Thyroid gland (tissue), 4 donors: ENCODE results near the gene ISM1. TPM values are rescaled to one million over a fixed set of nuclear protein-coding genes. Genes with fewer than 3 reads are reported as not detected.

Source experiments
- DNase-seq, 2 donors: peaks; one replicate each; pipeline ENCODE4 v3.0.0-alpha.2; 2019
- H3K27ac ChIP-seq, 3 donors: fragments of 200-600 bp; sonication (generic); 1 replicate in 2 of 3; 2 replicates in 1 of 3; pipeline ENCODE4 v1.5.1; 2016 to 2019; ENCODE audit warnings: mild to moderate bottlenecking in 1 of 3, moderate library complexity in 1 of 3
- H3K27me3 ChIP-seq: fragments of 200-600 bp; sonication (generic); one replicate; pipeline ENCODE4 v1.5.1; 2019
- H3K36me3 ChIP-seq, 2 donors: fragments of 200-600 bp; sonication (generic); one replicate each; pipeline ENCODE4 v1.5.1; 2016 to 2019
- H3K4me1 ChIP-seq, 2 donors: fragments of 200-600 bp; sonication (generic); one replicate each; pipeline ENCODE4 v1.5.1; 2017 to 2019
- H3K4me3 ChIP-seq, 3 donors: fragments of 200-600 bp; sonication (generic); replicated peaks in 1 of 3; 1 replicate in 2 of 3; 2 replicates in 1 of 3; pipeline ENCODE4 v1.5.1; 2016; ENCODE audit warnings: mild to moderate bottlenecking in 1 of 3
- H3K9me3 ChIP-seq: fragments of 200-600 bp; sonication (generic); one replicate; pipeline ENCODE4 v1.5.1; 2017
- CTCF ChIP-seq, 6 experiments: fragments of 200-600 bp in 3 of 6; fragments of 450-650 bp in 3 of 6; sonication (generic) in 3 of 6; IDR thresholded peaks; one replicate each; pipeline ENCODE4 v1.5.1; 2016 to 2019; ENCODE audit warnings: antibody characterized with exemption in 6 of 6, mild to moderate bottlenecking in 2 of 6, inconsistent platforms in 1 of 6, moderate library complexity in 1 of 6
- POLR2A ChIP-seq, 2 donors: fragments of 450-650 bp; IDR thresholded peaks; one replicate each; pipeline ENCODE4 v1.6.1; 2017; ENCODE audit warnings: antibody characterized with exemption in 2 of 2, mild to moderate bottlenecking in 2 of 2, moderate library complexity in 1 of 2
- whole genome bisulfite sequencing, 2 donors: methylation state at CpG; one replicate each; pipeline ENCODE4 v1.1.5; 2017; 5-methylcytosine and 5-hydroxymethylcytosine counted together
- intact Hi-C: fragments of 100-400 bp; cut with DNase I; formaldehyde crosslinking; loops from one replicate; pipeline ENCODE4 v1.15.1; 2023
- total RNA-seq, 4 donors: library from RNA; depleted of rRNA; stranded (reverse); fragments of >200 nt; gene quantifications; one replicate each; pipeline ENCODE4 v1.2.3, GENCODE V29; 2016

The ISM1 gene
- total RNA-seq, 4 donors from 2014 or later: 77.5 to 98.4 (median 83.7) TPM

DNA sequence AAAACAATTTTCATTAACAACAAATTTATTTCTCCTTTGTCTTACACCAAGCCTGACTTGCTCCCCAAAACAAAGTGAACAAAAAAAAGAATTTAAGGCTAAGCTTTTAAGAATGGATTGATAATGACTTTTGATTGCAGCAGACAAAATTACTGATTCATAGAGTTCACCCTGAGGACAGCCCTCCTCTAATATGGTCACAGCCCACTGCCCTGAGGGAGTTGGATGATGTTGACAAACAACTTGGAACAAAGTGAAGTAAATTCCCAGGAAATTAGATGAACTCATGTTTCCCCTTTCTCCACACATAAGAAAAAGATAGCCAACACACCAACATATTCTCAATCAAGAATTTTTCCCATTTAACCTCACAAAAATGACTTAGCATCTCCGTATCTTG lies 7.7 kb upstream of the ISM1 start:
- Histone ChIP-seq H3K27ac (no peak overlapping the region), H3K4me3 (no peak overlapping the region), H3K4me1 (no peaks in the 10 kb centered on the region), H3K9me3 (no peaks in the 10 kb centered on the region), H3K36me3 (no peaks in the 10 kb centered on the region), H3K27me3 (no peaks in the 10 kb centered on the region)
- intact Hi-C loops: no loop called here
- no peak for DNase-seq
- no peak for TF ChIP-seq CTCF (IDR thresholded peaks at IDR 0.05)
- WGBS, 2 donors: 87 to 89% methylated on average over 1 of the region's 1 CpG

- no peaks in the 10 kb centered on the region for H3K9me3 ChIP-seq
- no peak overlapping the region for H3K27ac ChIP-seq
- no peak overlapping the region for H3K4me3 ChIP-seq
- no peaks in the 10 kb centered on the region for H3K36me3 ChIP-seq
- H3K4me1 ChIP-seq: peaks cover 4% of the 10 kb centered on the region in 2 donors
- H3K27me3 ChIP-seq: no peaks in the 10 kb centered on the region
- intact Hi-C loops: no loop called here
- TF ChIP-seq CTCF (IDR thresholded peaks at IDR 0.05): no peak
- no peak for DNase-seq
- WGBS, 2 donors: 62 to 70% methylated on average over 1 of the region's 1 CpG
Measured at GRCh38 chr20:13216533-13216932, 4.5 kb upstream of the ISM1 start.

DNA sequence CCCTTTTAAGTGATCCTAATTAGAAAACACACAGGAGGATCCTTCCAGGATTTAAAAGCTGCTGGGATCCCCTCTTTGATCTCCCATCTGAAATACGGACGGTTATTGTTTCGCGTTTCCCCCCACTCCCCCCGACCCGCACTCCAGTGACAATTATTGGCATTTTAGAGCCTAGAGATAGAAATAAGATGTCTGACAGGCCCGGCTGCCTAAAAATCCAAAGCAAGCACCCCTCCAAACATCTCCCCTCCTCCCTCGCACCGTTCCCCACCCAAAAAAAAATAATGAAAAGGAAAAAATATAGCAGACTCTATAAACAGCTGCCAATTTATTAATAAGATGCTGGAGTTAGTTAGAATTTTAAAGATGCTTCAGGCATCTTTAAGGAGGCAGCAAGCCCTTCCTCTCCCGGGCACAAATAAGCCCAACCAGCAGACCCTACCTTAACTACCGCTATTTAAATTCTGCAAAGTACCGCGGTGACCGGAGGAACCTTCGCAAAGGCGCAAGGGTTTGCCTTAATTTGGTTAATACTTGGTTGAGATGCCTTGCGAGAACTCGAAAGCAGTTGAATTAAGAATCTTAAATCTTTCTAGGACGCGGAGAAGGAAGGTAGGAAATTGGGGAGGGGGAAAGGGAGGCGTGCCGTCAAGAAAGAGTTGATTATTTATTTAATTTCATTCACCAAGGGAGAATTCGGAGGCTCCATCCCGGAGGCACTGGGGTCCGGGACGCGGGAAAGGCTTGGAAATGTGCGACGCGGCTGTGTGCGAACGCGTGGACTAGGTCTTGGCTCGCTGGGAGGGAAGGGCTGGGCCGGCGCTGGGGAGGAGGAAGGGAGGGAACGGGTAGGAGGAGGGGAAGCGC lies 1.5 kb upstream of the ISM1 start:
- TF ChIP-seq CTCF (IDR thresholded peaks at IDR 0.05) (no peak), POLR2A (IDR thresholded peaks at IDR 0.05) (no peak)
- H3K4me1 ChIP-seq: peaks cover 8 to 9% of the 10 kb centered on the region in 2 donors
- H3K27ac ChIP-seq: peak overlapping the region in 2 of 3 donors; percentile 89 to 92
- H3K27me3 ChIP-seq: no peaks in the 10 kb centered on the region
- DNase-seq: no peak
- peak overlapping the region in 1 of 3 donors; percentile 58 for H3K4me3 ChIP-seq
- 35 to 36% methylated on average over 38 of the region's 38 CpGs for WGBS, 2 donors
- no peaks in the 10 kb centered on the region for H3K9me3 ChIP-seq
- intact Hi-C loops: no loop called here
- H3K36me3 ChIP-seq: no peaks in the 10 kb centered on the region

GRCh38 chr20:13220194-13220903 lies 725 bp upstream of the ISM1 start:
- Histone ChIP-seq H3K4me3 (peak overlapping the region; percentile 13 to 77 (median 58)), H3K4me1 (peaks cover 8 to 9% of the 10 kb centered on the region in 2 donors), H3K36me3 (no peaks in the 10 kb centered on the region), H3K9me3 (no peaks in the 10 kb centered on the region), H3K27ac (peak overlapping the region; percentile 84 to 92 (median 89)), H3K27me3 (no peaks in the 10 kb centered on the region)
- TF ChIP-seq POLR2A (IDR thresholded peaks at IDR 0.05) (peak; percentile 88 to 95), CTCF (IDR thresholded peaks at IDR 0.05) (peak in 1 of 6 experiments; percentile 10)
- DNase-seq: peak; percentile 91
- WGBS, 2 donors: 2 to 4% methylated on average over 18 to 38 of the region's 63 CpGs
- intact Hi-C loops: no loop called here

GRCh38 chr20:13221313-13221672 lies 219 bp downstream of the ISM1 start:
- H3K4me3 ChIP-seq: peak overlapping the region in 1 of 3 donors; percentile 58
- peak overlapping the region in 2 of 3 donors; percentile 89 to 92 for H3K27ac ChIP-seq
- TF ChIP-seq CTCF (IDR thresholded peaks at IDR 0.05) (no peak), POLR2A (IDR thresholded peaks at IDR 0.05) (no peak)
- 2 to 40% methylated on average over 1 to 24 of the region's 56 CpGs for WGBS, 2 donors
- no peaks in the 10 kb centered on the region for H3K36me3 ChIP-seq
- no peaks in the 10 kb centered on the region for H3K9me3 ChIP-seq
- no peak for DNase-seq
- intact Hi-C loops: no loop called here
- peaks cover 8 to 9% of the 10 kb centered on the region in 2 donors for H3K4me1 ChIP-seq
- H3K27me3 ChIP-seq: no peaks in the 10 kb centered on the region
